GF-D8 (cell line): Measurements from ENCODE around the gene VIT.

ENCODE experiments used
- DNase-seq: peaks from one replicate; lab custom pipeline; 2025; lab: John Stamatoyannopoulos, UW

VIT gene

DNA sequence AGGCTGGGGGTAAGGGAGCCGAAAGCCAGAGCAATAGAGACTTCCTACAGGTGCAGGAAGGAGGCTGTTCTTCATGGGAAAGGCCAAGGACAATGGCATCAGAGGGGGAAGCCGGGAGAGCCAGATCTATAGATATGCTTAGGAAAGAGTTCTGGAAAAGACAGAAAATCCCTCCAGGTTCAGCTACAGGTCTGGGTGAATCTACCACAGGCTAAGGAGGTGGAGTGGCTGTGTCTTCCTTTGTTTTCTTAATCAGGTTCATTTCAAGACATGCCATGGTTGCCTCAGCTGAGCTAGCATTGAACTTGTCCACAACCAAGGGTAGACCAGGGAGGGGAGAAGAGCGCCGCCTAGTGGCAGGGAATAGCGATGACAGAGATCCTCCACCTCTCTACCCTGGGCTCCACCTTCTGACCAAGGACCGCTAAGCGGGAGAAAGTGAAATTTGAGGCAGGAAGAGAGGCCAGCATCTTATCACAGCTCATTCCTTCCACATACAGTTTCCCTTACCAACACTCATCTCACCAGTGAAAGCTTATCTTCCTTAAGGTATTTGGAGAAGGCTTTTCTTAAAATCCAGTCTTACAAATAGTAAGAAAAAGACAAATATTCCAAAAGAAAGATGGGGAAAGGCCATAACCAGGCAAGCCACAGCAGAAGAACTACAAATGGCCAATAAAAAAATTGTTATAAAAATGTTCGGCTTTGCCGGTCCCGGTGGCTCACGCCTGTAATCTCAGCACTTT lies 74.2 kb downstream of the VIT start:
- no peak for DNase-seq

DNA sequence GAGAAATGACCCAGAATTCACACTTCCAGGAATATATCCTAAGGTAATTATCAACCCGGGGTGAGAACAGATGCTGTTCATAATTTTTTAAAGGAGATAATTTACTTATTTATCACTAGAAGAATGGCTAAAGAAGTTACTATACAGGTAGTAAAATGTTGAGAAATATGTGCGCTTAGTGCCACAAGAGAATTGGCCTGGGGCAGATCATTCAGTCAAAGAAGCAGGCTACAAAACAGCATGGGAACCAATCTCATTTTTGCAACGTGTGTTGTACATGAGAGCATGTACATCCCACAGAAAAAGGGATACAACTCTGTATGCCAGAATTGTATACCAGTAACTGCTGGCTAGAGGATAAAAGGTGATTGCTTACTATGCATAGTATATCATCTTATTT lies 75.2 kb downstream of the VIT start:
- no peak for DNase-seq

DNA sequence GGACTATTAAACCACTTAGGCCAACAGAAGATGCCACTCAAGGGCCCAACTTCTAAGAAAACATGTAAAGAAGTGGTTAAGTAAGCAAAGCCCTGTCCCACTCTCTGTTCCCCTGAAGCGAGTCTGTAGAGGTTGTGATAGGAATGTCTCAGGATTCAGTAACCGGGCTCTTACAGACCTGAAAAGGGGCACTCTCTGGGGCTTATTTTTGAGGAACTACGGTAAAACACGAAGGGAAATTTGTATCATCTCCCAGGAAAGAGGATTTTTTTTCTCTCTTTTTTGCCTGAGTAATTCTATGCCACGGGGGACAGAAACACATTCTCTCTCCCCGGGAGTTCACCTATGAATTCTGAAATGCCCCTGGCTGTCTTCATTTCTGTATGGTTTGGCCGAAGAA lies 77.4 kb downstream of the VIT start:
- DNase-seq, result no peak

DNA sequence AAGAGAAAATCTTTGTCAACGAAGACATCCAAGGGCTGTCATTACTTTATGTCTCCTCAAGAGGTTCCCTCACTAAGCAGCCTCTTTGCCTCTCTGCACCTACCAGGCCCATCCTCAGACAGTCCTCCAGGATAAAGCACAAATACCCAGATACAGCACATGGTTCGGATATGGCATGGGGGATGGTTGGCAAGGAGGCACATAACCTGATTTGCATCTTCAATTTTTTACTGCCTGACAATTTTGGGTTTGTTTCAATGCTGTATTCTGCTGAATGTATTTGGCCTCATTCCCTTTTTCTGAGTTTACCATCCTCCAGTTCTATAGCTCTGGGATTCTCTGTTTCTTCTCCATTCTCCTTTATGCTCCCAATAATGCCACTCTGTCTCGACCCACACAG lies 78.8 kb downstream of the VIT start:
- no peak for DNase-seq

DNA sequence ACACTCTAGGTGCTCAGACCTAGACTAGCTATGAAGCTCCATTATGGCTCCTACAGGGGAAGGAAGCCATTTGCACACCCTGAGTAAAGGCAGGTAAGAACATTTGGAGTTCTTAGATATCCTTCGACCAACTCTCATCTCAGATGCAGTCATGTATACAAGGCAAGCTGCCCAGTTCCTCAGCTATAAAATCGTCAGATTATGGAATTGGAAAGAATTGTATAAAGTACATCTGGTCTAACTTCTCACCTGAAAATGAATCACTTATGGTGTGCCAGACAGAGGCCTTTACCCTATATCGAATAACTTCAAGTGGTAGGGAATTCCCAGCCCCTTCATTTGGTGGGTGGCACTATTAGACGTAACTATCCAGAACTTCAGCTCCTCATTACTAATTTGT lies 79.3 kb downstream of the VIT start:
- no peak for DNase-seq

DNA sequence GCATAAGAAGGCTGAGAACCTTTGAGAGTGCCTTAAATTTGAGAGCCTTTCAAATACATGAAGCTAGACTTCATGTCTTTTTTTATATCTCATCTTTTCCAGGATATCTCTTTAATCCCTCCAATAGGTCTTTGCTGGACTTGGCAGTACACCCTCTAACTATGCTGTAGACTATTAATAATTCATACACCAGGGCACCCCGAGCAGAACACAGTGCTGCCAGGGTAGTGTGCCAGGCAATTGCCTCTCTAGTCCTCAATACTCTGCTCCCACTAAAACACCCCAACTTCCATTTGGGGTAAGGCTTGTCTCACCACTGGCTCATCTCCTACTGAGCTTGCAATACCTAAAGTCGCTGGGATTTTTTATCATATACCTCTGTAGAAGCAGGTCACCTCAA lies 80.8 kb downstream of the VIT start:
- no peak for DNase-seq

DNA sequence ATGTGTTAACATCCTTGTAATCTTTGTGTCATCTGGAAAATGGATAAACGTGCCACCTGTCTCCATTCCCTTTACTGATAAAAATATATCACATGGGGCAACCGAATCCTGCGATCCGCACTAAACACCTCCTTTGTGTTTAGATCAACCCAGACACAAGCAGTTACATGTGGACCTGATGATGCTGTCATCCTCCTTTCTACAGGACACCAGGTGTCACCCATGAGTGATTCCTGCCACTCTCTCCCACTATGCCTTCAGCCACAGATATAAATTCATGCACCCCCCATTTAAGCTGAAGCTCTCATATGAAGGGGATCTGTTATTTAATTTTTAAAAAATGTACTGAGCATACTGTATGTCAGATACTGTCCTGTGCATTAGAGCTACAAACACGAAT lies 81.3 kb downstream of the VIT start:
- DNase-seq, result no peak

DNA sequence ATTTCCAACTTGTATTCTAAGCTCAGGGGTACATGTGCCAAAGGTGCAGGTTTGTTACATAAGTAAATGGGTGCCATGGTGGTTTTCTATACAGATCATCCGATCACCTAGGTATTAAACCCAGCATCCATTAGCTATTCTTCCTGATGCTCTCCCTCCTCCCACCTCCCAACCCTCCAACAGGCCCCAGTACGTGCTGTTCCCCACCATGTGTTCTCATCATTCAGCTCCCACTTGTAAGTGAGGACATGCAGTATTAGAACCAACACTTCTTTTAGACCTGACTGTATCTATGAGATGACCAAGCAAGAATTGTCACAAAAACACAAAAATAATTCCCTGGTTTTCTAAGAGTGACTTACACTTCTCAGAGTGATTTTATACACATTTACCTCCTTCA lies 83.0 kb downstream of the VIT start:
- no peak for DNase-seq

DNA sequence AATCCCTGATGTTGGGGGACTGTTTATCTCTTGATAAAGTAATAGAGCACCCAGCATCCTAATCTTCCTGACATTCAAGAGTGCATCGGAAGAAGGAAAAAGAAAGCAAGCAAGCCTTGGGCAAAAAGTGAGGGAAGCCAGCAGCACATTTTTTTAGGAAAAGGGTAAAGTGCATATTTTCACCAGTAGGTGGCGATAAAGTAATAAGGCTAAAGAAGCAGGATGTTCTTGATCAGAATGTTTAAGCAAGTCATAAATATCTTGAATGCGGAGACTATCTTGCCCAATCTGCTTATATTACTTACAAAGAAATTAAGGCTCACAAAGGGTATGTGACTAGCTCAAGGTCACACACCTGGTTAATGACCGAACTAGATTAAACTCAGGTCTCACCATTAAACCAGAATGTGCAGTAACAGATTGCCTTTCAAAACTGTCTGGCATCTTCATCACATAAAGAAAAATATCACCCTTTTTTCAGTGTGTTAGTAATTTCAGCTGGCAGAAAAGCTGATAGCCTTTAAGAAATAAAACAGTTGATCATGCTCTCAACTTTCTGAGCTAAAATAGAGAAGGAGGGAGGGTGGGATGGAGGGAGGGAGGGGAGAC lies 83.8 kb downstream of the VIT start:
- no peak for DNase-seq

DNA sequence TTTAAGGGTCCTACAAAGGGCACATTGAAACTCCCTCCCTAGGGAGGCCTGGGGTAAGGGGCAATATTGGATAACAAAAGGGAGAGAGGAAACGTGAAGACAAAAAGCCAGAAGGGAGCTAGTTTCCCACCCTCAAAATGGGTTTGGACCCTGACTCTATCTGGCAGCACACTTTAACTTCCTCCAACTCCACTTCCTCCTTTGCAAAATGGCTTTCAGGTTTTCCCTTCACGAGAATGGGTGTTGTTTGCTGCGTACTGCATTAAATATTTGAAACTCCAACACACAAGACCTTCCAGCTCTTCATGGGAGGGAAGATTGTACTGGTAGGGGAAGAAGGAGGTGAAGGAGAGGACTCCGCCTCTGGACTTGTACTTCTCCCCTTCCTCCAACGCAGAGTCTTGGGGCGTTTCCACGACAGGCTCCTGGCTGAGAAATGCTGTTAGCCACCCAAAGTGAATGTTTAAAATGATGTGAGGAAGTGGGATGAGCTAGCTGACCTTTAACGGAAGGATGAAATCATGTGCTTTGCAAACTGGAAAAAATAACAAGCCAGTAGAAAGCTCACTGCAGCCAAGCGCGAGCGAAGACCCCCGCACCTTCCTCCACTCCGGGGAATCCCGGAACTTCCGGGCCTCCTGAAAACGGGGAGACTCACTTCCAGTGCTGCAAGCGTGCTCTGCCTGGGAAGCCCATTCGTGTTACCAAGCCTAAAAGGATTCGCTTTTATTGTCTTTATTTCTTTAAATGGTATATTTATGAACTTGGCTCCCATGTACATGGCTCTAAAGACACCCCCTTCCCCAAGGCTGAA lies 85.6 kb downstream of the VIT start:
- DNase-seq, result no peak

DNA sequence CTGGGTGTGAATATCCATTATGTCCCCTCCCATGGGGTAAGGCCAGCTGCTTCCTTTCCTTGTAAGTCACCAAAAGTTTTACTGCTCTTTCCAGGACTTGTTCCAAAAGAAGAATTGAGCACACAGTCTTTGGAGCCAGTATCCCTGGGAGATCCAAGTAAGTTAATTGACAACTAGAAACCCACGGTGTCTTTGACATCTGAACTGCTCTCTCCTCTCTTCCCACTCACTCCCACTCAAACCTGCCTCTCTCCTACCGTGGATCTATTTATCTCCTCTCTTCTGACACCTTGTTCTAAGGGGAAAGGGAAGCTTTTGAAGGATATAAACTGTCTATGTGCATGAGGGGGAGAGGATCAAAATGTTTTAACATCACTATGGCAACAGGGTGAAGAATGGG lies 86.7 kb downstream of the VIT start:
- no peak for DNase-seq

DNA sequence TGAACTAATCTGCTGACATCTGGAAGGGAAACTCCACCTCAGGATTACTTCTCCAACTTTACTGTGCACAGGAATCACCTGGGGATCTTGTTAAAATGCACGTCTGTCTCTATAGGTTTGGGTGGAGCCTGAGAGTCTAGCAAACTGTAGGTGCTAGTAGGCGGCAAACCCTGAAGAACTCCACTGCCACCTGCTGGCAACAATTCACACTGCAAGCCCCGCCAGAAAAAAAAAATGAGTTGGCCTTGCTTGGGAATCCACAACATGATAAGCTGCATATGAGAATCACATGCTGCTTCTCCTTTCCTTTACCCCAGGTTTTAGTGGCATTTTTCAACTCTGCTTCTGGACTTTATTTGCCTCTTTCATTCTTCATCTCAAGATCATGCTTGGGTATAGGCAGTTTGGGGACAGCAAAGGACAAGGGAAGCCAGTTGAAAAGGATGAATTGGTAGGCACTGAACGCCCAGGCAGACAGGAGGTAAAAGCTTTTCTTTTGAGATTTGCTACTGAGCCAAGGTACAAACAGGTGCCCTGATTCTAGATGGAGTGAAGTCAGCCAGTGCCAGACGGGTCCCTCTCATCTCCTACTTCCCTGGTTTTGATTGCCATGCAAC lies 88.8 kb downstream of the VIT start:
- DNase-seq, result no peak

DNA sequence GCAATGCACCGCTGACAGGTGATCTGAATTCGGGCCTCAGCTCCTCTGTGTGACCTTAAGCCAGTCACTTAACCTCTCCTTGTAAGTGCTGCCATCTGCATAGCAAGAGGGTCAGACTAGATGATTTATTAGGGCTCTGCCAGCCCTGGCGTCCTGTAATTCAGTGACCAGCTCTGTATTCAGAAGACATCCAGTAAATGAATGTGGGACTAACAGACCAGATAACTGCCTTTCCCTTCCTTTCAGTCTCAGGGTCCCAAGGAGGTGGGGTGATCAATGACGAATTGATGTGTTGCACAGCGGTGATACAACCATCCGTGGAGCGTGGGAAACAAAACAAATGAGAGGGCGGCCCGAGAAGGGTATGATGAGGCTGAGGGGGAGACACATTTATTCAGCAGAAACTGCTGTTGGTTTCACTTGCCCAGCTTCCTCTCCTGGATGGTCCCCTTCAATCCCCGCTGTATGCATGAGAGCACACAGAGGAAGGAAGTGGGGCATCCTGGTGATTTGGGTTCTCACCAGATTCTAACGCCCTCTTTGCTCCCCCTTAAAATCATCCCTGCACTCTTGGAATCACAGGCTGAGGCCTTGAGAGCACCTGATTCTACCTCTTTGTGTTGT lies 92.8 kb downstream of the VIT start:
- DNase-seq, result no peak

DNA sequence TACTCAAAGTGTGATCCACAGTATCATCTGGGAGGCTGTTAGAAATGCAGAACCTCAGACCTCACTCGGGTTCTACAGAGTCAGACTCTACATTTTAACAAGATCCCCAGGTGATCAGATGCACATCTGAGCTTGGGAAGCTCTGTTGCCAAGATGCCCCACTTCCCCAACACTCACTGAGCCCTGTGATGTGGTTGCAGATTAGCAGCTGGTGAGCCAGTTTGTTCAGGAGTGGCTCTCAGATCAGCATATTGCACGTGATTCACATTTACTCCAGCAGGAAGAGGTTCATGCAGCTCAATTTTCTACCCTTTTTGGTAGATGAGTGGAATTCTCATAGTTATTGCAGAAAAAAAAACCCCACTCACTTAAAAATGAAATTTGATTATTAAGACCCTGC lies 96.4 kb downstream of the VIT start:
- no peak for DNase-seq

DNA sequence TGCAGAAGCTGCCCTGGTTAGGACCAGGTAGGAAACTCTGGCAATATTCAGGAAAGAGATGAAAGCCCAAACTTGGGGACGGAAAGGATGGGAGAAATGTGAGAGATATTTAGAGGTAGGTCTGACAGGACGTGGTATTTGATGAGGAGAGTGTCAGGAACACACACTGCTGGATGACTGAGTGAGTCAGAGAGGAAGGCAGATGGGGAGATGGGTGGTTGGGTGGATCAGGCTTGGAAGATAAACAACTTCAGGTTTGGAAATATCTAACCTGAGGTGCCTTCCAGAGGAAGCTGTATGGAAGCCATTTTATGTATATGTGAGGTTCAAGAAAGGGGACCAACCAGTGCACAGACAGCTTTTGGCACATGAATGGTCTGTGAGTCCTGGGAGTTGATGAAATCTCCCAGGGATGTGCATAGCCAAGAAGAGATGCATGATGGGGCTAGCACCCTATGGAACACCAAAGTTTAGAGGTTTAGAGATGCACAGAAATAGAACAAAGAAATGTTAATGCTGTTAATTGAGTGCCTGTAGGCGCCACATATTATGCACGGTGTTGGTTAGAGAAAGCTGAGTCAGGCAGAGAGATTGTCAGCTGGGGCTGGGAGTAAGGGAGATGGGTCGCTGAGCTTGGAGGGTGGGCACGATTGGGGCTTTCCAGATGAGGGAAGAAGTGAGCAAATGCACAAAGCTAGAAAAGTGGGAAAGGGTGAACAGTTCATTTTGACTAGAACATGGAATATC lies 101.0 kb downstream of the VIT start:
- no peak for DNase-seq

DNA sequence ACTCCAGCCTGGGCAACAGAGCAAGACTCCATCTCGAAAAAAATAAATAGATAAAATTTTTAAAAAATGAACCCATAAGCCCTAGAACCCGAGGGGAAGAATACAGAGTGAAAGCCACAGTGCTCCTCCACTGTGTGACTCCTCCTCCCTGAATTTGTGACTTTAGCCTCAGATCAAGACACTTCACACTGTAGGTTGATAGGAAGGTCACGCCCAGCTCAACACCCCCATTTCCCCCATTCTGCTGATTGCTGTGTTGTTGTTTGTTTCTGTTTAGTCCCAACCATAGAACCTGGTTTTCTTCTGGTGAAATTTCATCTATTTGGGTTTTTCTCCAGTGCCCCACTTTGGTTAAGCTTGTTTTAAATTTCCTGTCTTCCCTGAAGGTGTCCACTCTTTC lies 102.2 kb downstream of the VIT start:
- no peak for DNase-seq

DNA sequence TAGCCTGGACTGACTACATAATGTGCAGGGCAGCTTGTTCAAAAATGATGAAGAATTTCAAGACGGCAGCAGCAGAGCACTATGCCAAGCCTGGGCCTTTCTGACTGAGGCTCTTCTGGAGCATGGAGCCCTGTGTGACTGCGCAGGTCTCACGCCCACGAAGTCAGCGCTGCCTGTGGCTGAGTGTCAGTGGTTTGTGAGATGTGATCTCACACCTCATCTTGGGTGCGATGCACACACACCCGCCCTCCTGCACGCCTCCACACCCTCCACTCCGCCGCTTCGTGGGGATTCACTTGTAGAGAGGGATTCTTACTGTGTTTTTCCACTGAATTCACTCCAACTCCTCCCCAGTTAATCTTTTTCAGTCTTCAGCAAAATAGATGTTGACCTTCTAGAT lies 103.9 kb downstream of the VIT start:
- no peak for DNase-seq

DNA sequence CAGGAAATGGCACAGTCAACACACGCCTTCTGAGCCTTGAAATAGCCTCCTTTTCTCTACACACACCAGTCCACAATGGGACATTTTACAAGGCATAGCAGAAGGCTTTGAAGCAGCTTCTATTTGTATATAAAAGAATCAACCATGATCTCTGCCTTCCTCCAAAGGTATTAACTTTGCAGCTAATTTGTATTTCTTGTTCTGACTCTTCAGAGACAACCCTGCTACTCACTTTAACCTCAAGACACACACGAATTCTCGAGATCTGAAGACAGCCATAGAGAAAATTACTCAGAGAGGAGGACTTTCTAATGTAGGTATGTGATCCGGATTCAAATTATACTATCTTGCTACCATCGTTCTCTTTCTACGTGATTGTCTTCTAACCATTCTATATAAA lies 104.6 kb downstream of the VIT start:
- no peak for DNase-seq

DNA sequence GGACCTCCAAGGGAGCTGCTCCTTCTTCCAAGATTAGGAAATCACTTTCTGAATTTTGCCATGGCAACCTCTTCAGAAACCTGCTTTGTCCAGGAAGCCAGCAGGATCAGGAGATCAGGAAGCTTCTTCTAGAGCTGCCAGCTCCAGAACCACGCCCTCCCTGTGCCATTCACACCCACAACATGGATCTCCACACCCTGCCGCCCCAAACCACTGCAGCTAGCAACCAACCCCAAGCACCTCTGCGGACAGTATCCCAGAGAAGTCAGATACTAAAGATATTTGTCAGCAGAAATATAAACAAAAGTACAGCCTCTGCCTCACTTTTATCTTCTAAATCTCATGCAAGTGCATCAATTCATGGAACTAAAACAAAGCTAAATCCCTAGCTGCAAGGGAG lies 106.4 kb downstream of the VIT start:
- no peak for DNase-seq

DNA sequence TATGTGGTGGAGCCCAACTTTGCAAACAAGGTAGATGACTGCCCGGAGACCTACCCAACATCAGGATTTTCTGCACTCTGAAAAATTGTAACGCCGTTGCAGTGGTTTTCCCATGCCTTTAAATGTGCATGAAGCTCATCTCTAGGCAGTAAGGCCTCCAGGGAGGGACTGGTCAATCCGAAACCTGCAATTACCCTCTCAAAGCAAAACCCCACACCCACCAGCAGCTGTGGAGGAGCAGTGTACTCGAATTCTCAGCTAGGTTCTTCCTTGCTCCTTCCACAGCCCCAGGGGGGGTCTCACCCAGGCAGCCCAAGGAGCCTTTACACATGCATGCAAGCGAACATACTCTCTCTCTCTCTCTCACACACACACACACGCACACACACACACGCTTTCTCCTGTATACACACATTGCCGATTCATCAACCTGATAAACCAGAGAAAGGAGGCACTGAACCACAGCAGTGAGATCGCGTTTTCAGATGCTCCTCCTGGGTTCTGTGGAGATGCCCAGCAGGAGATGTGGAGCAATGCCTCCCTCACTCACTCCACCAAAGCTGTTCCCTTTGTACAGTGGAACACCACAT lies 109.2 kb downstream of the VIT start:
- DNase-seq, result no peak

DNA sequence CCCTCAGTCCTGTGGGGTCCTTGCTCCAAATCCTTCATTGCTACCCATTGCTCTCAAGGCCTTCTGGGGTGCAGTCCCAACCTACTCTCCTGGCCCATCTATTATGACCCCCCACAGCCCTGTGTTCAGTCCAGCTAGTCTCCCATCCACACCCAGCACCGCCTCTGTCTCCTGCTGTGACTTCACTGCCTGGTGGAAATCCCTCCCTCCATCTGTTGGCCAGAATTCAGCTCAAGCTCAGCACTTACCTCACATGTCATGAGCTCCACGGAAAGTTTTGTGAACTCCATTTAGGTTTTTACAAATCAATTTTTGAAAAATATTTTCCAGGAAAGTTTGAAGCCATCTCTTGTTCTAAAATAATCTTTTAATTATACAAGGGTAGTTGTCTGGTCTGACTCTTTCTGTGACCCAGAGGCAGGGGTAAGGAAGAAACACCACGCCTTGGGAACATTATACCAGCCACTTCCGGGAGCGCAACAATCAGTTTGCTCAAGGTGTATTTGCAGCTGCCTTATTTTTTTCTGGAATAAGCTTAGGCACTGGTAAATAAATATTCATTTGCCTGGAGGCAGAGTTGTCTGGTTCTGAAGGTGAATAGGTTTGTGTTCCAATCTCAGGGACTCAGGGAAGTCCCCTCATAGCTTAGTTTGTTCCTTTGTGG lies 110.8 kb downstream of the VIT start:
- DNase-seq, result no peak
